Mucosa of rectum (tissue), 2 donors: ENCODE measurements around the gene ANAPC10.

Experiments used
- H3K27ac ChIP-seq, 2 donors: one replicate each; pipeline ENCODE4 v1.7.0; 2013; ENCODE audit warnings: inconsistent platforms in 2 of 2, low read depth in 2 of 2, low read length in 2 of 2
- H3K27me3 ChIP-seq, 2 donors: one replicate each; pipeline ENCODE4 v1.7.0; 2013; ENCODE audit warnings: low read length in 2 of 2; ENCODE audit not compliant: control insufficient read depth in 2 of 2, insufficient read depth in 2 of 2
- H3K36me3 ChIP-seq, 2 donors: one replicate each; pipeline ENCODE4 v1.7.0; 2013; ENCODE audit warnings: low read length in 2 of 2; ENCODE audit not compliant: control insufficient read depth in 2 of 2, insufficient read depth in 2 of 2
- H3K4me1 ChIP-seq, 2 donors: one replicate each; pipeline ENCODE4 v1.7.0; 2013; ENCODE audit warnings: low read length in 2 of 2, mild to moderate bottlenecking in 1 of 2; ENCODE audit not compliant: control insufficient read depth in 2 of 2, insufficient read depth in 2 of 2
- H3K4me3 ChIP-seq, 2 donors: one replicate each; pipeline ENCODE4 v1.7.0; 2013; ENCODE audit warnings: low read length in 2 of 2
- H3K9ac ChIP-seq, 2 donors: one replicate each; pipeline ENCODE4 v1.7.0; 2013; ENCODE audit warnings: low read length in 2 of 2, low read depth in 1 of 2, mild to moderate bottlenecking in 1 of 2
- H3K9me3 ChIP-seq, 2 donors: one replicate each; pipeline ENCODE4 v1.7.0; 2013; ENCODE audit warnings: low read length in 2 of 2; ENCODE audit not compliant: control insufficient read depth in 2 of 2
- donor health status: healthy.
- donor health status: Normal muscosa, but diverticular disease.

Gene ANAPC10

DNA sequence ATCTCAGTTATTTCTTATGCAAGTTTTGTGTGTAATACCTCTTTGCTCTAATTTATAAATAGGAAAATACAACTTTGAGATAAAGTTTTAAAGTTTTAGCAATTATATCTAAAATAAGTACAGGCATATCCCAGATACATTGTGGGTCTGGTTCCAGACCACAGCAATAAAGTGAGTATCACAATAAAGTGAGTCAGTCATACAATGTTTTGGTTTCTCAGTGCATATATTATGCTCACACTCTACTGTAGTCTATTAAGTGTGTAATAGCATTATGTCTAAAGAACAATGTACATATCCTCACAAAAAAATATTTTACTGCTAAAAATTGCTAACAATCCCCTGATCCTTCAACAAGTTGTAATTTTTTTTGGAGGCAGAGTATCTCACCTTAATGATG lies 49.2 kb downstream of the ANAPC10 start:
- H3K4me1 ChIP-seq, result no peaks in the 10 kb centered on the region
- H3K9me3 ChIP-seq, result no peaks in the 10 kb centered on the region
- H3K36me3 ChIP-seq, result peaks cover 0 to 6% of the 10 kb centered on the region in 2 donors

DNA sequence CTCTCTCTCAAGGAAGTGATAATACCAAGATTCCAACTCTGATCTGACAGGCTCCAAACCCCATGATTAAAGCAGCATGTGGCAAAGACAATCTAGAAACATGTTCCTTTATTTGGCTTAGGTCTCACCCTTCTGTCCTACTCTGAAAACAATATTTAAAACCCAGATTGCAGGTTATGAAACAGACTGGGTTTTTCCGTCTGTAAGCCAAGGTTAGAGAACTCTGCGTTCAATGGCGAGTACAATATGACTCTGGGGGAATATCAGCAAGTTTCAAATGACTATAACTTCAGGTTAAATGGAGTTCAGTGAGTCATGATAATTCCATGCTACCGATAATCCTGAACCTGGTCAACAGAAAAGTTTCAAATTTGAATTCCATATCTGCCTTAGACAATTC lies 50.8 kb downstream of the ANAPC10 start:
- Histone ChIP-seq H3K27ac (no peak overlapping the region), H3K27me3 (no peaks in the 10 kb centered on the region), H3K9me3 (no peaks in the 10 kb centered on the region), H3K9ac (no peak overlapping the region), H3K36me3 (peaks cover 0 to 6% of the 10 kb centered on the region in 2 donors), H3K4me1 (no peaks in the 10 kb centered on the region), H3K4me3 (no peak overlapping the region)

More for the DNA sequence above, 49.2 kb downstream of the ANAPC10 start:
- no peak overlapping the region for H3K27ac ChIP-seq
- H3K9ac ChIP-seq, result no peak overlapping the region
- H3K4me3 ChIP-seq, result no peak overlapping the region
- H3K27me3 ChIP-seq, result no peaks in the 10 kb centered on the region

GRCh38 chr4:145045180-145045579 lies 52.8 kb downstream of the ANAPC10 start:
- Histone ChIP-seq H3K27me3 (no peaks in the 10 kb centered on the region), H3K4me1 (no peaks in the 10 kb centered on the region), H3K27ac (no peak overlapping the region), H3K9ac (no peak overlapping the region), H3K9me3 (no peaks in the 10 kb centered on the region), H3K4me3 (no peak overlapping the region), H3K36me3 (no peaks in the 10 kb centered on the region)

GRCh38 chr4:145044341-145044740 lies 53.7 kb downstream of the ANAPC10 start:
- H3K27me3 ChIP-seq, result no peaks in the 10 kb centered on the region
- H3K4me1 ChIP-seq, result no peaks in the 10 kb centered on the region
- no peaks in the 10 kb centered on the region for H3K9me3 ChIP-seq
- H3K27ac ChIP-seq, result no peak overlapping the region
- H3K4me3 ChIP-seq, result no peak overlapping the region
- H3K36me3 ChIP-seq, result no peaks in the 10 kb centered on the region
- no peak overlapping the region for H3K9ac ChIP-seq

DNA sequence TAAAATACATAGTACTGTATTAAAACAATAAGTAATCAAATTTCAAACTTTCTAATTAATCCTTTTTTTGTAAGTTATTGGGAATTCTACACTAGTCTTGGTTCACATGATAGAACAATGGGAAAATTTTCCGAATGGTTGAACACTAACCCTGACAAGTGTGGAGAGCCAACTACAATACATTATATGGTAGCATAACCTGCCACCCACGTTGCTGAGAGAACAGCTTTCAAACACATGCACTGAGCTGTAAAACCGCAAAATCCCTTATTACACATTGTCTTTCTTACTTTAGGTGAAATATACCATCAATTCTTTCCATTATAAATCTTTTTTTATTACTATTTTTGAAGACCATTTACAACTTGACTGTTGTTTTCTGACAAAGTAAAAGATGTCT lies 54.7 kb downstream of the ANAPC10 start:
- Histone ChIP-seq H3K4me1 (no peaks in the 10 kb centered on the region), H3K36me3 (no peaks in the 10 kb centered on the region), H3K27me3 (no peaks in the 10 kb centered on the region), H3K9me3 (no peaks in the 10 kb centered on the region), H3K27ac (no peak overlapping the region), H3K9ac (no peak overlapping the region), H3K4me3 (no peak overlapping the region)

DNA sequence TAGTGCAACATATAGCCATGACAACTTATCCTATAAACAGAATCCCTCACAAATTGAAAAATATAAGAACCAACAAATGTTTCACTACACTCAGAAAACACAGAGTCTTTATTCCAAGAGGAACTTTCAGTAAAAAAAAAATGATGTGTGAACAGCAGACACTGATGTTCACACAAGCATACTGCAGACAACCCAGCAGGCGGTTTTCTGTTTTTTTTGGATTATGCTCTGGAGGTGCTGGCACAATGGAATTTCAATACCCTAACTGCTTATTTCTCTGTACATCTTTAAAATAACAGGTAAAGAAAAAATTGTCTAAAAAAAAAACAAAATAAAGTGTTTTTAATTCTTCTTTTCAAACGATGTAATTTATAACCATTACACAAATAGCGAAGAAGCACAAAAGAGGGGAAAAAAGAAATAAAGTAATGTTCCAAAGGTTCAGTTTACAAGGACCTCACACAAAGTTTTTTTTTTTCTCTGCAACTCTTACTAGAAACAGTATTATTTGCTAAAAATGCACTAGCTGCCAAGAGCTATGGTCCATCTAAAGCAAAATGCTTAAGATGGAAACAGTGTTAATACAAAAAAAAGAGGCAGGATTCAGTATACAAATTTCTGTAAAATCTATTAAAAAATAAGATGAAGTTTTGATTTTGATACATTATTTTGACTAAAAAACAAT lies 55.3 kb downstream of the ANAPC10 start:
- Histone ChIP-seq H3K36me3 (no peaks in the 10 kb centered on the region), H3K27me3 (no peaks in the 10 kb centered on the region), H3K9me3 (no peaks in the 10 kb centered on the region), H3K4me3 (no peak overlapping the region), H3K4me1 (no peaks in the 10 kb centered on the region), H3K9ac (no peak overlapping the region), H3K27ac (no peak overlapping the region)

DNA sequence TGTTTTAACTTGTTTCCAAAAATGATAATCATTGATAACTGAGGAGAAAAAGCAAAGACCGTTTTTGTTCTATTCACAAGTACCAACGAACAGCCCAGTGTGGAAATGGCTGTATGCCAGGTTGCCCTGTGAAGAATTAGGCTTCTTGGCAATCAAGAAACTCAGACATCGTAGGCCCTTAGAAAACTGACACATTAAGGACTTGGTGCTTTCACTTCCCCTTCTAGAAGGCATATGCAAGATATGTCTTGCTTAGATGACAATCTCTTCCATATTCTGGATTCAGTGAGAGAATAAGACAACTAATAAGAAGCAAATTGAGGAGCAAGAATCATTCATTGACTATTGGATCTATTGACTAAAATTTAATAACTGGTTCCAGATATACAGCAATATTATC lies 56.6 kb downstream of the ANAPC10 start:
- no peak overlapping the region for H3K27ac ChIP-seq
- no peaks in the 10 kb centered on the region for H3K4me1 ChIP-seq
- H3K9ac ChIP-seq, result no peak overlapping the region
- H3K9me3 ChIP-seq, result no peaks in the 10 kb centered on the region
- H3K36me3 ChIP-seq, result no peaks in the 10 kb centered on the region
- H3K4me3 ChIP-seq, result no peak overlapping the region
- H3K27me3 ChIP-seq, result no peaks in the 10 kb centered on the region

DNA sequence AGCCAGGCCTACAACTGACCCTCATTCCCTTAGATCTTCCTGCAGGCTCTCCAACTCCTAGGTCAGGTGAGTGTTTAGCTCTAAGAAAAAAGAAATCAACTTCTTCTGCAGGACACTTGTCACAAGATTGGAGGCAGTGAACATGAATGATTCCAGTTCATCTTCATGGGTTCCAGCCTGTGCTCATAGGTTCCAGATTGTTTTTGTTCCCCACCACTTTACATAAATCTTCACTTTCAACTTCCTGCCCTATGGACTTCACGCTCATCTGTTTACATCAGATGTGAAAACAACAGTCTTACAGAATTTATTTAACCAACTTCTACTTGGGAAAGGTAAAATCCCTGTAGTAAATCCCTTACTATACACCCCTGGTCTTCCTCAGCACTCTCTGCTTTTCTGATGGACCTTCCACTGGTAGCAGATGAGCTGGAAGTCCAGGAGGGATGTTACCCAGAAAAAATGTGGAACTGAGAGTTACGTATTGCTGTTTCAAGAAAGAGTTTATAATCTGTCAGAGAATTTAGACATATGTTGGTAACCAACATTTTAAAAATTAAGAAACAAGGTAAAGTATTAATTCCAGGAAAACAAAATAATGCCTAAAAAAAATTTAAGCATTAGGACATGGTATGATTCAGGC lies 62.4 kb downstream of the ANAPC10 start:
- Histone ChIP-seq H3K9ac (no peak overlapping the region), H3K27me3 (no peaks in the 10 kb centered on the region), H3K9me3 (no peaks in the 10 kb centered on the region), H3K4me1 (no peaks in the 10 kb centered on the region), H3K4me3 (no peak overlapping the region), H3K27ac (no peak overlapping the region), H3K36me3 (peaks cover 13 to 18% of the 10 kb centered on the region in 2 donors)

- H3K9me3 ChIP-seq, result no peaks in the 10 kb centered on the region
- H3K36me3 ChIP-seq, result peaks cover 13 to 18% of the 10 kb centered on the region in 2 donors
- no peak overlapping the region for H3K9ac ChIP-seq
- no peaks in the 10 kb centered on the region for H3K27me3 ChIP-seq
- no peak overlapping the region for H3K4me3 ChIP-seq
- H3K4me1 ChIP-seq, result no peaks in the 10 kb centered on the region
- no peak overlapping the region for H3K27ac ChIP-seq
Observed at GRCh38 chr4:145034727-145035211, 63.2 kb downstream of the ANAPC10 start.

- peaks cover 0 to 5% of the 10 kb centered on the region in 2 donors for H3K9me3 ChIP-seq
- H3K4me1 ChIP-seq, result no peaks in the 10 kb centered on the region
- no peak overlapping the region for H3K4me3 ChIP-seq
- no peaks in the 10 kb centered on the region for H3K36me3 ChIP-seq
- no peak overlapping the region for H3K27ac ChIP-seq
- H3K27me3 ChIP-seq, result no peaks in the 10 kb centered on the region
- no peak overlapping the region for H3K9ac ChIP-seq
Observed at GRCh38 chr4:145019346-145019745, 78.7 kb downstream of the ANAPC10 start.
